8988T (cell line): ENCODE measurements around the gene B3GAT2.

ENCODE experiments used
- DNase-seq: peaks from one replicate; pipeline ENCODE4 v3.0.0; 2011

The B3GAT2 gene

GRCh38 chr6:70894001-70894400 is 62.9 kb downstream of the B3GAT2 start:
- no peak for DNase-seq

GRCh38 chr6:70889270-70889669 is 67.6 kb downstream of the B3GAT2 start:
- no peak for DNase-seq

DNA sequence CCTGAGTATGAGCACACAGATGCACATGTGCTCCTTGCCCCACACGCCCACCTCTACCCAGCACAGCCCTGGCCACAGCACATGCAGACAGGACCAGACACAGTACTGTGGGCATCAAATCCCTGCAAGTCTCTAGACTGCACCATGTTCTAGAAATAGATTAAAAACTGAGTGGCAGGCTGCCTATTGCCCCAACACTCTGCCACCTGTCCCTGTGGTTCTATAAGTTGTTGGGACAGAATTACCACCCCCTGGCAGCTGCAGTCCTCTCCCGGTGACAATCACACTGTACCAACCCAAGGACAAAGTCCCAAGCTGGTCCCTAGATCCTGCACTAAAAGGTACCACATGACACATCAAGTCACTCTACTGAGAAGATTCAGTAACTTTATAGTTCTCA is 70.2 kb downstream of the B3GAT2 start:
- DNase-seq = no peak

DNA sequence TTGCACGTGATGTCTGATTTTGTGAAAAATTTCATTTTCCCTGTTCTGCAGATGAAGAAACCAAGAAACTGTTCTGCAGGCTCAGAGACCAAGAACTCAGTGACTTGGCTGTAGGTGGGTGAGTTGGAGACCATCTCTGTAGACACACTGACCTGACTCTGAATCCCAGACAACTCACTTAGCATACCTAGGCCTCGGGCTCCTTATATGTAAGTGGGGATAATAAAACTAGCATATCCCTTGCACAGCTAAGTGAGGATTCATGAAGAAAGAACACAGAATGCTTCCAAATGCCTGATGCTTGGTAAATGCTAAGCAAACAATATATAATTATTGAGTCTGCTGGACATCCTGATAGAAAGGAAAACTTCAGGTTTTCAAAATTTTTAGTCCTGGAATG is 70.8 kb downstream of the B3GAT2 start:
- no peak for DNase-seq

DNA sequence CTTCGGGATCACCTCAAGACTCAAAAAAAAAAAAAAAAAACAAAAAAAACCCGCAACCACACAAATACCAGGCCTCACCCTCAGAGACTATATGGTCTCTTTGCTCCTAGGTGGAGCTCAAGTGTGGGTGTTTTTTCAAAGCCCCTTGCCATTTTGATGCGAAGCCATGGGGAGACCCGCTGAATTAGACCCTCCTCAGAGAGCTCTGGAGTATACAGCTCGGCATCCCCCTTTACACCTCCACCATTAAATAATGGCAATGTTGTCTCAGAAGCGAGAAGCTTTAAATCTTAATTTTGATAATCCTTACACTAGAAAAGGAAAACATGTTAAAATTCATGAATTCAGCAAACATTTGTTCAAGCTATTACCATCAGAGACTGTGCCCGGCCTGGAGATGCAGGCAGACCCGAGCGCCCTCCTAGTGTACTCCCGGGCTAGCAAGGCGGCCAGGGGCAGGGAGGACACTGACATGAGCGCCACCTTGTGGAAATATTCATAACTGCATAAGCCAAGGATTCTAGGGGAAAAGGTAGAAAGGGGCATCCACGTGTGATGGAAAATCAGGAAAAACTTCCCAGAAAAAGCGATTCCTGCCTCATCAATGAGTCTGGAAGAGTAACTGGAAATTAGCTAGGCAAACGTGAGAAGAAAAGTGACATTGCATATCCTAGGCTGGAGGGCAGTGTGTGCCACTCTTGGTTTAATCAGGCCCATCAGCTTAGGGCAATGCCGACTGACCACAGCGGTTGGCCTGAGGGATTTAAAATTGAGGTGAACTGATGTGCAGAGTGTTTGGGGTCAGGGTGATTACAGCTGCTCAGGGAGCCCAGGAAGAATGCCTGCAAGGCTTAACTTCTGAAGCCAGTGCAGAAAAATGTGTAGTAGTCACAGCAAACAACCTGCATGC is 72.5 kb downstream of the B3GAT2 start:
- DNase-seq = peak; percentile 59

DNA sequence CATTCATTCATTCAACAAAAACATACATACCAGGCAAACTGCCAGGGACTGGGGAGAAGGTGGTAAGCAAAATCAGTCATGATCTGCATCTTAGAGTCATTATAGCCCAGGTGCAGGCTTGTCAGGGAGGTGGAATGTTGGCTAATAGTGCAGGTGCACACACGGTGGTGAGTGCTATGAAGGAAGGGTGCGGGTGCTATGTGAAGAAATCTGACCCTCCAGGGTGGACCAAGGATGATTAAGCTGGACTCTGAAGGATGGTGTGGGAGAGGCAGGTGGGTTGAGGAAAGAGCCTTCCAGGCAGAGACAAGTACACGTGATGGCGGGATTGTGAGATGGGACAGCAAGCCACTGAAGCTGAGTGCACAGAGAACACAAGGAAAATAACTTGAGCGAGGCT is 77.4 kb downstream of the B3GAT2 start:
- no peak for DNase-seq

DNA sequence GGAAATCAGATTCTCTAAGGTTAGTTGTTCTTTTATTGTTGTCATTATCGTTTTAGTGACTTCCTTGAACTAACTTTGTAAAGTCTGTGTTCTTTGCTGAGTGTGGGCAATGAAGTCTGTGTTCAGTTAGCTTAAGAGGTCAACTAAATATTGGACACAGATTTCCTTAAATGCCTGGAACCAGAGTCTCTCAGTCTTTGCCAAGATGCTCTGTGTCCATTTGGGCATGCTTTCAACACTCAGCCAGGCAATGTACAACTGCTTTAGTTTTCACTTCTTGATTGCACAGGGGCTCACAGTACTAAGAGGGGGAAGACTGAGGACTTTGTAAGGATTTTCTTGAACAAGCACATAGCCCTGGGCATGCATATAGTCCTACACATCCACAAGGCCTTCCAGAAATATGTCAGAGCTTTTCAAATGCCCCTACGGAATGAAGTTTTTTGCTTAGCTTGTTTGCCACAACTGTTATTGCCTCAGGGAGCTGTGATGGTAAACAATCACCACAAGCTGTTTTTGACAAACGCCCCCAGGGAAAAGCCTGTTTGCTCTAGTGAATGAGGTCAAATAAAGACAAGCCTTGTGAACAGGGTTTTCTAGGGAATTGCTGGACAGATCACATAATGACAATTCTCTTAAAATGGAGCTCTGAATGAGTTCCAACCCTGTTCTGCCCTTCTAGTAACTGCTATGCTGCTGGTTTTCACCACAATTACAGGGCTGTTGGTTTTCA is 82.5 kb downstream of the B3GAT2 start:
- no peak for DNase-seq

- no peak for DNase-seq
These were observed 84.4 kb downstream of the B3GAT2 start for GRCh38 chr6:70872469-70872868.

- no peak for DNase-seq
These were observed 92.5 kb downstream of the B3GAT2 start for GRCh38 chr6:70864401-70864800.

GRCh38 chr6:70863343-70863742 is 93.5 kb downstream of the B3GAT2 start:
- no peak for DNase-seq

- DNase-seq = no peak
These were observed 95.9 kb downstream of the B3GAT2 start for GRCh38 chr6:70860920-70861319.

DNA sequence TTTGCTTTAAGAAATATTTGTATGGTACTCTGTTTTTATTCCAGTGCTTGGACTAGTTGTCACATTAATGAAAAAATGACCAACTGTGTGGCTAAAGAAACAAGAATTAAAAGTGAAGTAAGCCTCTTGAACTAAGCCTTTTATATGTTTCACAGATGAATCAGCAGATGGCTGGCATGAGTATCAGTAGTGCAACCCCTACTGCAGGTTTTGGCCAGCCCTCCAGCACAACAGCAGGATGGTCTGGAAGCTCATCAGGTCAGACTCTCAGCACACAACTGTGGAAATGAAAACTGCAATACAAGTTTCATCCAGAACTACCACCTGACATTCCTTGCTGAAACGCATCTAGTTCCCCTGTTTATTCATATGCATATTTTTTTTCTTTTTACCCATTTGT is 96.8 kb downstream of the B3GAT2 start:
- DNase-seq = no peak

GRCh38 chr6:70857387-70858077 is 99.3 kb downstream of the B3GAT2 start:
- DNase-seq = no peak

- DNase-seq = no peak
These were observed 104.1 kb downstream of the B3GAT2 start for GRCh38 chr6:70852667-70853246.

DNA sequence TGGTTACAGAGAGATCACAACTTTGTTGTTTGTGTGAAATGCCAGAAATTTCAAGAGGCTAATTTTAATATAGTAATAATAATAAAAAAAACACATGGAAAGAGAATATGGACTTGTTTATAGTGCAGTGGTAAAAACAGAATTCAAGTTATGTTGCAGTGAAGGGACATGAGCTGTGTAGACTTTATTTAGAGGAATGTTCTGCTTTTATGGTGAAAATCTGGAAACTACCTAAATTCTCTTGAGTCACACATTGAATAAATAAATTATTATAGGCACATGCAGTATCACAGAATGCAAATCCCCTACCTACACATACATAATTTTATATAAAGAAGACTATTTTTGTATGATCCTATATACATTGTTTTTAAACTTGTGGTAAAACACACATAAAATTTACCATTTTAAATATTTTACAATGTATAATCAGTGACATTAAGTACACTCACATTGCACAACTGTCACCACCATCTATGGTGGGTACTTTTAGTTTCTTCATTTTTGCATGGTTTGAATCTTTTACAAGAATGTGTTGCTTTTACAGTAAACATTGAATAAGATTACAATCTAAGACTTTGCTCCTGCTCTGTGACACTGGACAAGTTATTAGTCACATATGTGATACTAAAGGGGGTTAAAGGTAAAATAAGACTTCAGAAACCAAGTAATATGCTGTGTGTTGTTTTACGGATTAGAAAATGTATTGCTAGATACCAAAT is 107.4 kb downstream of the B3GAT2 start:
- DNase-seq = no peak

GRCh38 chr6:70847106-70848084 is 109.5 kb downstream of the B3GAT2 start:
- no peak for DNase-seq

DNA sequence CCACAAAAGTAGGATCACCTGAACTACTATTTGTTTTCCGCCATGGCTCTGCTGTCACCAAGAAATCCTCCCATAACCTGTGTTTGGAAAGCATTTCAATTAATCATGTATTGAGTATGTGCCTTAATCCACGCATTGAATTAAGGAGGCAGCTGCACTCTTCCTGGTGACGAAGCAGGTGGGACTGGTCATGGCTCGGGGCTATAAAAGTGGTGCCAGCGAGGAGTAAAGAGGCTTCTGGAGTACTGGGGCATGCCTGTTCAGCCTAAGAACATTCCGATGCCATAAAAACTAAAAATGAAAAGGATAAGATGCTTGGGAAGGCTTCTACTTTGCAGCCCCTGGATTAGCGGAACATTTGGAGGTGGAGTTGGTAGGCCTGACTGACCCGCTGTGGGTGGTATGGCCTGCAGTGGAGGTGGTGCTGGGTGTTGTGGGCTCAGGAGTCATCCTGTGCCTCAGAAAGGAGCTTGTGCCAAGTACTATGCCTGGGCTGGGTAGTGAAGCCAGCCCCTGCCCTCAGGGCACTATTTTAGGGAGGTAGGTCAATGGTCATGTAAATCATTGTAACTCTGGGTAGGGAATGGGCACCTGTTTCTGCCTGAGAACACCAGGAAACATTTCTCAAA is 110.5 kb downstream of the B3GAT2 start:
- DNase-seq = no peak

DNA sequence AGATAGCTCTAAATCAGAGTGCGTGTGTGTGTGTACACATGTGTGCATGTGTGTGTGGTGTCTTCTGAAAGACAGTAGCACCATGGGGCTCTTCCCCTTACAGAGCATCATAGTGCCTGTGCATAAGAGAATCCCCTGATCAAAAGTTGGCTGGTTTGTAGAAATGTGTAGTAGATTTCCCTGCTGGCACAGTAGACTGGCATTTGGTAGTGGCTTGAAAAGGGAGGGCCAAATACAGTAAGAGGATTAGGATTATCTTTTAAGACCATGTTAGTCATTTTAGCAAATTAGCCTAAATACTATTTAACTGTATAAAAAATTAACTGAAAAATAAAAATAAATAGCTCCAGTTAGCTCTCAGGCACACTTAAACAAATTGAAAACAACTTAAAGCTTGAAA is 112.6 kb downstream of the B3GAT2 start:
- no peak for DNase-seq

DNA sequence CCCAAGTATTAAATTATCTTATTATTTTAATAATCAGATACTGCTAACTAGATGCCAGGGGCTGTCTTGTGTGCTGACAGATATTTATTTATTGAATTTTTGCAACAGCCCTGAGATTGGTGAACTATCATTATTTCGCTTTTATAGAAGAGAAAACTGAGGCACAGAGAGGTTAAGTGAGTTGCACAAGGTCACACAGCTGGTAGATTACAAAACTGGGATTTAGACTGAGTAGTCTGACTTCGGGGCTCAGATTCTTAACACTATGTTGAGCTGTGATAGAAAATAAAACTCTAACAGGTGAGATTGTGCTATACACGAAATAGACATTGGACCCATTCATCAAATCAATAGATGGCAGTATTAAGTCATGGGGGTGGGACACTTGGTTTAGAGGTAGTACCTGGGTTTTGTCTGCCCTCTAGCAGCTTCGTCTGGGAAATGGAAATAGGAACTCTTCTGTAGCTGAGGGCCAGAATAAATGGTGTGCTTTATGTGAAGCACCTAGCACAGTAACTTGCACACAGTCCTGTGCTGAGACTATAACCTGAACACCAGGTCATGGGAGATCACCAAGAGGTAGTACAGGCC is 113.4 kb downstream of the B3GAT2 start:
- peak; percentile 9 for DNase-seq

- DNase-seq = no peak
These were observed 114.3 kb downstream of the B3GAT2 start for GRCh38 chr6:70842541-70842940.
